Measurements from ENCODE around the gene ZNF628.

- TF ChIP-seq EZH2phosphoT487 (IDR thresholded peaks at IDR 0.05; ENCODE audit: borderline replicate concordance): no peak
- TF ChIP-seq CTCF (conservative IDR thresholded peaks at IDR 0.05; ENCODE audit: low read length): no peak
Observed at GRCh38 chr19:55493645-55494171, 17.3 kb downstream of the ZNF628 start.
